Effector memory CD8-positive, alpha-beta T cell (primary cell): ENCODE data around the gene ZNF787.
"Not testable (repeated sequence)": the region's sequence is repeated elsewhere in the genome, so short reads cannot be mapped to it uniquely, and the experiment has no call there.

Source experiments
- ATAC-seq: fragments of 150-1000 bp; cut with Tn5 transposase; replicated peaks from 2 replicates; pipeline ENCODE4 v1.10.0; 2021; ENCODE audit warnings: mild to moderate bottlenecking, moderate library complexity
- DNase-seq, 3 experiments: peaks; one replicate each; pipeline ENCODE4 v3.0.0; 2021
- H3K27ac Mint-ChIP-seq, 2 donors: one replicate each; pipeline ENCODE4 v1.8.0; 2022; ENCODE audit warnings: mild to moderate bottlenecking in 2 of 2, mixed read lengths in 2 of 2, moderate library complexity in 2 of 2
- H3K27me3 Mint-ChIP-seq, 2 donors: one replicate each; pipeline ENCODE4 v1.8.0; 2022; ENCODE audit warnings: mixed read lengths in 2 of 2
- H3K36me3 Mint-ChIP-seq: one replicate; pipeline ENCODE4 v1.8.0; 2022; ENCODE audit warnings: mild to moderate bottlenecking, moderate library complexity, mixed read lengths; ENCODE audit not compliant: insufficient read depth
- H3K4me1 Mint-ChIP-seq, 2 donors: one replicate each; pipeline ENCODE4 v1.8.0; 2022; ENCODE audit warnings: low read depth in 2 of 2, mixed read lengths in 2 of 2
- H3K4me3 Mint-ChIP-seq, 2 donors: one replicate each; pipeline ENCODE4 v1.8.0; 2022; ENCODE audit warnings: mild to moderate bottlenecking in 2 of 2, mixed read lengths in 2 of 2, moderate library complexity in 2 of 2
- H3K9me3 Mint-ChIP-seq, 2 donors: one replicate each; pipeline ENCODE4 v1.8.0; 2022; ENCODE audit warnings: mixed read lengths in 2 of 2

The ZNF787 gene

GRCh38 chr19:56113074-56113632 lies 7.9 kb downstream of the ZNF787 start:
- DNase-seq (no peak), ATAC-seq (no peak)
- H3K27me3 Mint-ChIP-seq, result no peaks in the 10 kb centered on the region
- H3K9me3 Mint-ChIP-seq, result no peaks in the 10 kb centered on the region
- H3K4me1 Mint-ChIP-seq, result peaks cover 44 to 50% of the 10 kb centered on the region in 2 donors
- H3K4me3 Mint-ChIP-seq, result peak overlapping the region in 1 of 2 donors; percentile 61
- peak overlapping the region; percentile 80 to 93 for H3K27ac Mint-ChIP-seq
- H3K36me3 Mint-ChIP-seq, result peaks cover 19% of the 10 kb centered on the region

GRCh38 chr19:56112313-56112709 lies 8.8 kb downstream of the ZNF787 start:
- ATAC-seq (no peak), DNase-seq (no peak)
- peaks cover 16% of the 10 kb centered on the region for H3K36me3 Mint-ChIP-seq
- H3K9me3 Mint-ChIP-seq, result no peaks in the 10 kb centered on the region
- peaks cover 41 to 50% of the 10 kb centered on the region in 2 donors for H3K4me1 Mint-ChIP-seq
- H3K27me3 Mint-ChIP-seq, result no peaks in the 10 kb centered on the region
- H3K27ac Mint-ChIP-seq, result peak overlapping the region; percentile 80 to 93
- peak overlapping the region; percentile 42 to 61 for H3K4me3 Mint-ChIP-seq

- H3K36me3 Mint-ChIP-seq, result peaks cover 14% of the 10 kb centered on the region
- H3K27ac Mint-ChIP-seq, result peak overlapping the region; percentile 80 to 93
- no peaks in the 10 kb centered on the region for H3K9me3 Mint-ChIP-seq
- DNase-seq, result peak; percentile 21 to 41 (median 27)
- H3K4me3 Mint-ChIP-seq, result peak overlapping the region; percentile 42 to 44
- ATAC-seq, result peak; percentile 89
- H3K4me1 Mint-ChIP-seq, result peaks cover 40 to 51% of the 10 kb centered on the region in 2 donors
- no peaks in the 10 kb centered on the region for H3K27me3 Mint-ChIP-seq
These were observed 9.3 kb downstream of the ZNF787 start for GRCh38 chr19:56111601-56112312.

- Mint-ChIP-seq H3K27me3 (no peaks in the 10 kb centered on the region), H3K27ac (peak overlapping the region in 1 of 2 donors; percentile 93), H3K4me3 (peak overlapping the region in 1 of 2 donors; percentile 32), H3K4me1 (peaks cover 46 to 53% of the 10 kb centered on the region in 2 donors), H3K9me3 (no peaks in the 10 kb centered on the region), H3K36me3 (peaks cover 16% of the 10 kb centered on the region)
- ATAC-seq (no peak), DNase-seq (no peak)
These were observed 10.3 kb downstream of the ZNF787 start for GRCh38 chr19:56110515-56111448.

GRCh38 chr19:56109226-56109625 lies 11.9 kb downstream of the ZNF787 start:
- ATAC-seq (no peak), DNase-seq (no peak)
- peaks cover 44 to 45% of the 10 kb centered on the region in 2 donors for H3K4me1 Mint-ChIP-seq
- no peaks in the 10 kb centered on the region for H3K9me3 Mint-ChIP-seq
- peak overlapping the region in 1 of 2 donors; percentile 81 for H3K27ac Mint-ChIP-seq
- H3K36me3 Mint-ChIP-seq, result peaks cover 9% of the 10 kb centered on the region
- no peaks in the 10 kb centered on the region for H3K27me3 Mint-ChIP-seq
- H3K4me3 Mint-ChIP-seq, result no peak overlapping the region

- H3K4me3 Mint-ChIP-seq, result no peak overlapping the region
- no peak for ATAC-seq
- H3K27ac Mint-ChIP-seq, result peak overlapping the region; percentile 81 to 90
- H3K9me3 Mint-ChIP-seq, result no peaks in the 10 kb centered on the region
- no peaks in the 10 kb centered on the region for H3K27me3 Mint-ChIP-seq
- peaks cover 4% of the 10 kb centered on the region for H3K36me3 Mint-ChIP-seq
- no peak for DNase-seq
- H3K4me1 Mint-ChIP-seq, result peaks cover 40 to 41% of the 10 kb centered on the region in 2 donors
These were observed 12.5 kb downstream of the ZNF787 start for GRCh38 chr19:56108447-56109195.

- DNase-seq, result no peak
- no peak for ATAC-seq
- Mint-ChIP-seq H3K4me1 (peaks cover 35 to 37% of the 10 kb centered on the region in 2 donors), H3K4me3 (no peak overlapping the region), H3K27ac (peak overlapping the region; percentile 81 to 90), H3K9me3 (no peaks in the 10 kb centered on the region), H3K27me3 (no peaks in the 10 kb centered on the region), H3K36me3 (peaks cover 4% of the 10 kb centered on the region)
These were observed 13.3 kb downstream of the ZNF787 start for GRCh38 chr19:56107626-56108351.

- DNase-seq, result no peak
- ATAC-seq, result no peak
- H3K27me3 Mint-ChIP-seq, result no peaks in the 10 kb centered on the region
- H3K4me3 Mint-ChIP-seq, result no peak overlapping the region
- H3K36me3 Mint-ChIP-seq, result peaks cover 11% of the 10 kb centered on the region
- peak overlapping the region in 1 of 2 donors; percentile 90 for H3K27ac Mint-ChIP-seq
- H3K4me1 Mint-ChIP-seq, result peaks cover 27 to 32% of the 10 kb centered on the region in 2 donors
- no peaks in the 10 kb centered on the region for H3K9me3 Mint-ChIP-seq
These were observed 14.1 kb downstream of the ZNF787 start for GRCh38 chr19:56106993-56107392.

GRCh38 chr19:56106397-56106849 lies 14.7 kb downstream of the ZNF787 start:
- H3K36me3 Mint-ChIP-seq, result peaks cover 13% of the 10 kb centered on the region
- peaks cover 22 to 28% of the 10 kb centered on the region in 2 donors for H3K4me1 Mint-ChIP-seq
- peak overlapping the region; percentile 68 to 73 for H3K27ac Mint-ChIP-seq
- no peaks in the 10 kb centered on the region for H3K27me3 Mint-ChIP-seq
- no peak for DNase-seq
- peak overlapping the region in 1 of 2 donors; percentile 54 for H3K4me3 Mint-ChIP-seq
- no peaks in the 10 kb centered on the region for H3K9me3 Mint-ChIP-seq
- ATAC-seq, result no peak

GRCh38 chr19:56105831-56106396 lies 15.2 kb downstream of the ZNF787 start:
- Mint-ChIP-seq H3K36me3 (peaks cover 13% of the 10 kb centered on the region), H3K27ac (peak overlapping the region; percentile 68 to 73), H3K4me3 (peak overlapping the region in 1 of 2 donors; percentile 54), H3K4me1 (peaks cover 22 to 26% of the 10 kb centered on the region in 2 donors)
- not testable (repeated sequence) for H3K27me3 Mint-ChIP-seq, ATAC-seq, DNase-seq, H3K9me3 Mint-ChIP-seq

- no peaks in the 10 kb centered on the region for H3K27me3 Mint-ChIP-seq
- H3K9me3 Mint-ChIP-seq, result no peaks in the 10 kb centered on the region
- DNase-seq (peak in 1 of 3 experiments; percentile 21), ATAC-seq (peak; percentile 46)
- peaks cover 22 to 26% of the 10 kb centered on the region in 2 donors for H3K4me1 Mint-ChIP-seq
- peak overlapping the region in 1 of 2 donors; percentile 73 for H3K27ac Mint-ChIP-seq
- H3K4me3 Mint-ChIP-seq, result no peak overlapping the region
- H3K36me3 Mint-ChIP-seq, result peaks cover 13% of the 10 kb centered on the region
These were observed 15.9 kb downstream of the ZNF787 start for GRCh38 chr19:56105090-56105701.
